Measurements from ENCODE around the gene PGRMC2.

PGRMC2 gene

DNA sequence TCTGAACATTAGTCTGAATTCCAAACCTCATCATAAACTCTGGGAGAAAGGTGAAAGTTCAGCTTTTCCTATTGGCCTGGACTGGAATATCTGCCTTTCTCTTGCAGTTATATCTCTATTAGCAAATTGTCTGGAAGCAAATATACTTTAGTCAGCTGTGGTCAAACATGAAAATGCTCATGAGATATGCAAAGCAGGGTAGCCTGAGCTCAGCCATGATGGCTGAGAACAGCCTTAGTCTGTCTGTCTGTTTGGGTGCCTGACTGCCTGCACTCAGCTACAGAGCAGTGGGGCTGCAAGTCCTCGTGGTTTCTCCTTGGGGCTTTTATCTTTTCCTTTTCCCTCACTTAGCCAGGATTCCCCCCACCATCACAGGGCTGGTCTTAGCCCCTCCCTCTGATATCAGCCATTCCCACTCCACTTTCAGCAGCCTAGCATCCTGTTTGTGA is 19.5 kb upstream of the PGRMC2 start:
- Histone ChIP-seq H3K27me3 (ENCODE audit: low read depth, low read length) (no peaks in the 10 kb centered on the region), H3K4me1 (ENCODE audit: low read length) (peaks cover 2% of the 10 kb centered on the region), H3K9me3 (ENCODE audit: insufficient read depth, low read length) (no peaks in the 10 kb centered on the region), H3K4me2 (ENCODE audit: low read length) (no peak overlapping the region), H2AFZ (ENCODE audit: low read depth, low read length) (no peak overlapping the region), H3K36me3 (replicated peaks; ENCODE audit: low read depth, low read length) (peaks cover 3% of the 10 kb centered on the region), H3K27ac (ENCODE audit: low read length) (no peak overlapping the region), H3K4me3 (ENCODE audit: low read length) (no peak overlapping the region), H3K9ac (ENCODE audit: low read length) (no peak overlapping the region), H4K20me1 (ENCODE audit: insufficient read depth, low read length) (no peaks in the 10 kb centered on the region), H3K79me2 (ENCODE audit: low read length) (no peaks in the 10 kb centered on the region)
- TF ChIP-seq, protein P1, sequence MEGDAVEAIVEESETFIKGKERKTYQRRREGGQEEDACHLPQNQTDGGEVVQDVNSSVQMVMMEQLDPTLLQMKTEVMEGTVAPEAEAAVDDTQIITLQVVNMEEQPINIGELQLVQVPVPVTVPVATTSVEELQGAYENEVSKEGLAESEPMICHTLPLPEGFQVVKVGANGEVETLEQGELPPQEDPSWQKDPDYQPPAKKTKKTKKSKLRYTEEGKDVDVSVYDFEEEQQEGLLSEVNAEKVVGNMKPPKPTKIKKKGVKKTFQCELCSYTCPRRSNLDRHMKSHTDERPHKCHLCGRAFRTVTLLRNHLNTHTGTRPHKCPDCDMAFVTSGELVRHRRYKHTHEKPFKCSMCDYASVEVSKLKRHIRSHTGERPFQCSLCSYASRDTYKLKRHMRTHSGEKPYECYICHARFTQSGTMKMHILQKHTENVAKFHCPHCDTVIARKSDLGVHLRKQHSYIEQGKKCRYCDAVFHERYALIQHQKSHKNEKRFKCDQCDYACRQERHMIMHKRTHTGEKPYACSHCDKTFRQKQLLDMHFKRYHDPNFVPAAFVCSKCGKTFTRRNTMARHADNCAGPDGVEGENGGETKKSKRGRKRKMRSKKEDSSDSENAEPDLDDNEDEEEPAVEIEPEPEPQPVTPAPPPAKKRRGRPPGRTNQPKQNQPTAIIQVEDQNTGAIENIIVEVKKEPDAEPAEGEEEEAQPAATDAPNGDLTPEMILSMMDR (IDR thresholded peaks at IDR 0.05; ENCODE audit: low read depth, low read length) = no peak
- TF ChIP-seq EZH2phosphoT487 (IDR thresholded peaks at IDR 0.05; ENCODE audit: low read depth) = no peak

DNA sequence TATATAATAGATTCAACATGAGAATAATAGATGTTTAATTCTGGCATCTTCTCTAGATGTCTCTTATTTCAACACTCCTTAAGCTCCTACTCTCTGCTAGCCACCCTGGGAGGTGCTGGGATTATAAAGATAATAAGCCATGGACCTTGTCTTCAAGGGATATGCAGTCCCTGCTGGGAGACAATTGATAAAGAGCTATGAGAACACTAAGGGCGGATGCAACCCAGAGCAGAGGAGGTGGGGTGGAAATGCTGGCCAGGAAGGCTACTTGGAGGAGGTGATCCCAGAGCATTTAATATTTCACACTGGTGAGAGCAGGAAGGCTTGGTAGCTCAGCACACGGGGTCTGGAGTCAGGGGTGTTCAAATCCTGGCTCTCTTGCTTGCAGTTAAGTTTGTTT is 18.3 kb upstream of the PGRMC2 start:
- no peak overlapping the region for H3K4me2 ChIP-seq (ENCODE audit: low read length)
- no peaks in the 10 kb centered on the region for H3K79me2 ChIP-seq (ENCODE audit: low read length)
- H3K9ac ChIP-seq (ENCODE audit: low read length) = no peak overlapping the region
- no peaks in the 10 kb centered on the region for H4K20me1 ChIP-seq (ENCODE audit: insufficient read depth, low read length)
- peaks cover 10% of the 10 kb centered on the region for H3K36me3 ChIP-seq (replicated peaks; ENCODE audit: low read depth, low read length)
- no peaks in the 10 kb centered on the region for H3K4me1 ChIP-seq (ENCODE audit: low read length)
- H3K27ac ChIP-seq (ENCODE audit: low read length) = no peak overlapping the region
- no peak overlapping the region for H2AFZ ChIP-seq (ENCODE audit: low read depth, low read length)
- no peaks in the 10 kb centered on the region for H3K27me3 ChIP-seq (ENCODE audit: low read depth, low read length)
- H3K4me3 ChIP-seq (ENCODE audit: low read length) = no peak overlapping the region
- TF ChIP-seq EZH2phosphoT487 (IDR thresholded peaks at IDR 0.05; ENCODE audit: low read depth) = no peak
- H3K9me3 ChIP-seq (ENCODE audit: insufficient read depth, low read length) = no peaks in the 10 kb centered on the region

DNA sequence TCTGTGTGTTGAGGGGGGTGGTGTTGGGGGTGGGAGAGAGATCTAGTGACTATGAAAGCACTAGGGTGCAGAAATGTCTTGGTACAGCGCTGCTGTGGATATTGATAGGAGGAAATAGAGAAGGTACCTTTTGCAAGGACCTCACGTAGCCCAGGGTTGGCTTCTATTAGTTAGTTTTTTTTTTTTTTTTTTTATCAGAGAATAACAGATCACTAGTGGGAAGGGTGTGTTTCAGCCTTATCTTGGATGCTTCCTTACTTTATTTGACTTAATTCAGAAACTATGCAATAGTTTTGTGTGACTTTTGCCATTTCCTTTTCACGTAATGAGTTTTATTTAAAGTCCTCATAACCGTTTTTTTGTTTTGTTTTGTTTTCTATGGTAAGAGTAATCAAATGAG is 16.4 kb upstream of the PGRMC2 start:
- Histone ChIP-seq H3K4me1 (ENCODE audit: low read length) (no peaks in the 10 kb centered on the region), H3K9ac (ENCODE audit: low read length) (no peak overlapping the region), H3K79me2 (ENCODE audit: low read length) (no peaks in the 10 kb centered on the region), H3K27ac (ENCODE audit: low read length) (no peak overlapping the region), H4K20me1 (ENCODE audit: insufficient read depth, low read length) (no peaks in the 10 kb centered on the region), H2AFZ (ENCODE audit: low read depth, low read length) (no peak overlapping the region), H3K36me3 (replicated peaks; ENCODE audit: low read depth, low read length) (peaks cover 18% of the 10 kb centered on the region), H3K27me3 (ENCODE audit: low read depth, low read length) (no peaks in the 10 kb centered on the region), H3K4me3 (ENCODE audit: low read length) (no peak overlapping the region), H3K9me3 (ENCODE audit: insufficient read depth, low read length) (no peaks in the 10 kb centered on the region), H3K4me2 (ENCODE audit: low read length) (no peak overlapping the region)
- TF ChIP-seq, protein P1 (IDR thresholded peaks at IDR 0.05; ENCODE audit: low read depth, low read length) = no peak
- no peak for TF ChIP-seq EZH2phosphoT487 (IDR thresholded peaks at IDR 0.05; ENCODE audit: low read depth)

DNA sequence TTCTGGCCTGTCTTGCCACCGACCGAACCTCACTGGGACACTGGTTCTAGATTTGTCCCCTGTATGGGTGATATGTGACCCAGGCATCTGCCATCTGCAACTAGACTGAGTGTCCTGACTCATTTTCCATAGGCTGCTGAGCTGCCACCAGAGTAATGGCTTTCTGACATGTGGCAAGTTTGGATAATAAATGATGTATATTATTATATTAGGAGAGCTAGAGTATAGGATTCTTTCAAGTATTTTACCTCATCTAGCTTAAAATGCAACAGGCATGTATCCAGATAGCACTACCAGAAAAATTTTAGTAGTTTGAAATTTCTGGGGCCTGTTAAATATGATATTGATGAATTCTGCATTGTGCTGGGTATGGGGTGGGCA is 15.8 kb upstream of the PGRMC2 start:
- H3K79me2 ChIP-seq (ENCODE audit: low read length) = no peaks in the 10 kb centered on the region
- no peak overlapping the region for H3K4me3 ChIP-seq (ENCODE audit: low read length)
- no peak overlapping the region for H3K9ac ChIP-seq (ENCODE audit: low read length)
- no peaks in the 10 kb centered on the region for H3K4me1 ChIP-seq (ENCODE audit: low read length)
- no peaks in the 10 kb centered on the region for H4K20me1 ChIP-seq (ENCODE audit: insufficient read depth, low read length)
- H3K4me2 ChIP-seq (ENCODE audit: low read length) = no peak overlapping the region
- H3K9me3 ChIP-seq (ENCODE audit: insufficient read depth, low read length) = no peaks in the 10 kb centered on the region
- H3K27me3 ChIP-seq (ENCODE audit: low read depth, low read length) = no peaks in the 10 kb centered on the region
- no peak overlapping the region for H2AFZ ChIP-seq (ENCODE audit: low read depth, low read length)
- H3K36me3 ChIP-seq (replicated peaks; ENCODE audit: low read depth, low read length) = peaks cover 19% of the 10 kb centered on the region
- TF ChIP-seq, protein P1 (IDR thresholded peaks at IDR 0.05; ENCODE audit: low read depth, low read length) = no peak
- no peak for TF ChIP-seq EZH2phosphoT487 (IDR thresholded peaks at IDR 0.05; ENCODE audit: low read depth)
- no peak overlapping the region for H3K27ac ChIP-seq (ENCODE audit: low read length)

DNA sequence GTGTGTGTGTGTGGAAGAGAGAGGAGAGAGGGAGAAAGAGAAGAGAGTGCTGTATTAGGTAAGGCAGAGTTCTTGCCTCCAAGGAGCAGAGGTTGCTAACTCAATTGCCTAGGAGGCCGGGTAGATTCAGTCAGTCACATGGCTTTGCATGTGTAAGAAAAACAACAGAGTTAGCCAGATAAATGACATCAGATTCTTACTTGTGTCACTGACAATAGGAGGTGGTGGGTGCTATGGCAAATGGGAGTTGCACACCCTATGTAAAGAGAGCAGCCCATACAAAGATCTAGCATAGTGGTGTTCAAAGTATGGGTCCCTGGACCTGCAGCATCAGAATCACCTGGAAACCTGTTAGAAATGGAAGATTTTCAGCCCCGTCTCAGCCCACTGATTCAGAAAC is 14.4 kb upstream of the PGRMC2 start:
- Histone ChIP-seq H3K27me3 (ENCODE audit: low read depth, low read length) (no peaks in the 10 kb centered on the region), H3K36me3 (replicated peaks; ENCODE audit: low read depth, low read length) (peaks cover 19% of the 10 kb centered on the region), H3K4me2 (ENCODE audit: low read length) (no peak overlapping the region), H3K9ac (ENCODE audit: low read length) (no peak overlapping the region), H2AFZ (ENCODE audit: low read depth, low read length) (no peak overlapping the region), H3K4me3 (ENCODE audit: low read length) (no peak overlapping the region), H4K20me1 (ENCODE audit: insufficient read depth, low read length) (no peaks in the 10 kb centered on the region), H3K79me2 (ENCODE audit: low read length) (no peaks in the 10 kb centered on the region), H3K4me1 (ENCODE audit: low read length) (no peaks in the 10 kb centered on the region), H3K9me3 (ENCODE audit: insufficient read depth, low read length) (no peaks in the 10 kb centered on the region), H3K27ac (ENCODE audit: low read length) (no peak overlapping the region)
- TF ChIP-seq, protein P1 (IDR thresholded peaks at IDR 0.05; ENCODE audit: low read depth, low read length) = no peak
- TF ChIP-seq EZH2phosphoT487 (IDR thresholded peaks at IDR 0.05; ENCODE audit: low read depth) = no peak

Measured in OCI-LY3 (cell line).